GM18873 (cell line): ENCODE data around the gene ZBTB7A.
A peak's percentile ranks its signal among the peaks of the same experiment; 100 is the strongest.

Experiments used
- ATAC-seq: cut with Tn5 transposase; IDR thresholded peaks from one replicate; pipeline ENCODE4 v1.9.1; 2021; ENCODE audit warnings: mild to moderate bottlenecking, moderate library complexity, moderate number of reproducible peaks; ENCODE audit not compliant: unreplicated experiment, low FRiP score

The ZBTB7A gene

GRCh38 chr19:4066682-4067395, at the start of gene ZBTB7A:
ZBTB7A (minus strand) TSS chr19:4066899; CDS start chr19:4055232, 11,667 bp downstream.
- no peak for ATAC-seq

DNA sequence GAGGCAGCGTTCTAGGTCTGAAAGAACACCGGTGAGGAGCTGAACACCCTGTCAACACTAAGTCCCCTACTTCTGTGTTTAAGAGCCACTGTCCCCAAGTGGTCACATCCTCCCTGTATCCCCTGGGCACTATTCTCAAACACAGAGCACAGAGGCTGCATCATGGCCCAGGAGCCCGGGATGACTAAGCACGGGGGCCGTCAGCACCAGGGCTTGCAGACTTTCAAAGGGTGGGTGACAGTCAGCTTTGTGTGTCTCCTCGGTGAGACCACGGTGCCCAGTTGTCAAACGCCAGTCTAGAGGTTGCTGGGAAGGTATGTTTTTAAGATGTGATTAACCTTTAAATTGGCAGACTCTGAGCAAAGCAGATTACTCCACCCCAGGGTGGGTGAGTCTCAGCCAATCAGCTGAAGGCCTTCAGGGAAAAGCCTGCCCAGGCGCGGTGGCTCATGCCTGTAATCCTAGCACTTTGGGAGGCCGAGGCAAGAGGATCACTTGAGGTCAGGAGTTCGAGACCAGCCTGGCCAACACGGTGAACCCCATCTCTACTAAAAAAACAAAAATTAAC, 49.2 kb upstream of the ZBTB7A start:
- no peak for ATAC-seq

DNA sequence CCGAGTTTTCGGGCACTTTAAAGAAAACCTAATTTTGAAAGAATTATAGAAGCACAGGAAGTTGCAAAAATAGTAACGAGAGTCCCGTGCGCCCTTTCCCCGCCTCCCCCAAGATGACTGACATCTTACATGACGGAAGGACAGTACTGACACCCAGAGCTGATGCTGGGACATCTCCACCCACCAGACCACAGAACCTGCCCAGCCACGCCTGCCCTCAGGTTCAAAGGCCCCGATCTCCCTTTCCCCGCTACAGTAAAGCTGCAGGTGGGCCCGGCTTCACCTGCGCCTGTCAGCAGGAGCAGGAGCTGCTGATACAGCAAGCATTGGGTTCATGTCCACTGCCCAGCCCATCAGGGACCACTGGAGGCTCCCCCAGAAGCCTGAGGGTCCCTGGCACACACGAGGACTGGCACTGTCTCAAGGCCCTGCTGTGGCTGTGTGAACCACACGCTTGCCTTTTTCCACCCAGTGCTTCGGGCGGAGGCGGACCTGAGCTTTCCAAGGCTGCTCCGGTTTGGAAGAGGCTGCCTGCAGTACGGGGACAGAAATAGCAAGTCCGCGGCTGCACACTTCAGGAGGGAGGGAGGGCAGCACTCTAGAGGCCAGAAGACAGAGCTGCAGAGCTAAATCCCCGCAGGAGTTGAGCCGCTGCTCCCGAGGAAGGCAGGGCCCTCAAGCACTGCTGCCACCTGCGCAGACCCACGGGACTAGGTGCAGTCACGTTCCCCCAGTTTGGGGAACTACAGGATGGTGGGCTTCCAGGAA, 48.5 kb upstream of the ZBTB7A start:
- peak; percentile 58 for ATAC-seq

- no peak for ATAC-seq
Observed at GRCh38 chr19:4114181-4114580, 47.5 kb upstream of the ZBTB7A start.

DNA sequence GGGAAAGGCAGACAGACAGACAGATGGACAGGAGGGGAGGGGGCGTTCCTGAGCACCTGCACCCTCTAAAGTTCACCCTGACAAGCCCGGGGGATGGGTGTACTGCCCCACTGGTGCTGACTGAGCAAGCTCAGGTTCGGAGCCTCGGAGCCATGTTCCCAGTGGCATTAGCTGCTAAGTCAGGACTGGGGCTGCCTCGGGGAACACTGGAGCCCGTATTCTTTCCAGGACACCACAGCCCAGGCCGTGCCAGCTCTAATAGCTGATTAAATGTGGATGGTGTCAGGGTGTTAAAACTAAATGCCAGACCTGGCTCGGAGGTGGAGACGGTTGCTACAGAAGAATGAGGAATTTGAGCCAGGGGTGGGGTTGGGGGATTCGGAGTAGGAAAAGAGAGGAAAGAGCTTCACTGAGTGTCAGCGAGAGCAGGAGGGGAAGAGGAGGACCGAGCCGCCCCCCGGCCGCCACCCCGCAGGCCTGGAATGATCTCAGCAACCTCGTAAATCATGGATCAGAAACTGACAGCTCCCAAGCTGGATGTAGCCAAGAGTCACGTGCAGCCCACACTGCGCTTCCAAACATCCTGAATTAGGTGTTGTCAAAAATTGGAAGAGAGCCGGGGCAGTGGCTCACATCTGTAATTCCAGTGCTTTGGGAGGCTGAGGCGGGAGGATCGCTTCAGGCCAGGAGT, 46.8 kb upstream of the ZBTB7A start:
- no peak for ATAC-seq

DNA sequence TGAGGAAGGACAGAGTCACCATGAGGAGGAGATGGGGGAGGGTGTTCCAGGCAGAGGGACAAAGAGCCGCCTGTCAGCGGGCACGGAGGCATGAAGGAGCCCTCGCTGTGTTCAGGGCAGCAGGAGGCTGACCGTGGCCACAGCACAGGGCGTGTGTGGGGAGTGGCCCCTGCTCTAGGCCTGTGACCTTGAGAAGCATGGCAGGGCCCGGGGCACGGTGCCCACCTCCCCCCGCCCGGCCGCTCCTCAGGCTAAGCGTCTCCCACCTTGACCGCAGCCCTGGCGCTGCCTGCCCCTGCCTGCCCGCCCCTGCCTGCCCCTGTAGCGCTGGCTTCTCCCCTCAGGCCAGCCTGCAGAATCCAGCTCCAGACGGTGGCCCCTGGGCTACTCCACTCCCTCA, 45.7 kb upstream of the ZBTB7A start:
- ATAC-seq = no peak

- ATAC-seq = no peak
Observed at GRCh38 chr19:4109626-4109945, 42.9 kb upstream of the ZBTB7A start.

GRCh38 chr19:4108767-4109625, 42.3 kb upstream of the ZBTB7A start:
- ATAC-seq = no peak

DNA sequence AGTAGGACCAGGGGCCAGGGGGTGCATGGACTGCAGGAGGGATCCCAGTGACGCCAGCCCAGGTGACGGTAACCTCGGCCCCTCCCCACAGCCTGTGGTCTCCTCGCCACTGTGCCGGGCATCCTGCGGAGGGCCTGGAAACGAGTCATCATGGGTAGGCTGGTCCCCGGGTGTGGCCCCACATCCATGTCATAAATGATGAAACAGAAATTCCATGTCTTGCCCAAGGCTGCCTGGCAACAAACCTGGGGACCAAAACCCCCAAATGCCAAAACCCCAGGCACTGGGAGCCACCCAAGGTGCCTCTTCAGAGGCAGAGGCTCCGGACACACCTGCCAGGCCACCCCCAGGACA, 36.4 kb upstream of the ZBTB7A start:
- ATAC-seq = no peak

- no peak for ATAC-seq
Observed at GRCh38 chr19:4102339-4103079, 35.8 kb upstream of the ZBTB7A start.

- no peak for ATAC-seq
Observed at GRCh38 chr19:4101496-4101770, 34.7 kb upstream of the ZBTB7A start.

GRCh38 chr19:4100647-4101495, 34.2 kb upstream of the ZBTB7A start:
- ATAC-seq = no peak

- ATAC-seq = no peak
Observed at GRCh38 chr19:4099041-4099764, 32.5 kb upstream of the ZBTB7A start.

DNA sequence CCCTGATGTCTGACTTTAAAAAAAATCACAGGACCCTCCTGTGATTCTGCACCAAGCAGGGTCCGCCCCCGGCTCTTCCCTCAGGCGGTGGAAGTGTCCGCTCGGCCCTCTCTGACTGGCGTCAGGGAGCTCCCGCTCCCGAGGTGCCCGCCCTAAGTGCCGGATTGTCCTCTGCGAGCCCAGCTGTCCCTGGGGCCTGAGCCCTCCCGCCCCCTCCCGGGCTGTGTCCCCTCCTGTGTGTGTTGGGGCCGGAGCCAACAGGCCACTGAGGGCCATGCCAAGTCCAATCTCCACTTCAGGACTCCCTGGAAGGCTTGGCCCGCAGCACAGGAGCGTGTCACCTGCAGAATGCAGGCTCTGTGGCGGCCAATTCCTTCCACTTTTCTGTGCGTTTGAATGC, 31.8 kb upstream of the ZBTB7A start:
- ATAC-seq = no peak

- ATAC-seq = no peak
Observed at GRCh38 chr19:4097501-4097900, 30.8 kb upstream of the ZBTB7A start.

DNA sequence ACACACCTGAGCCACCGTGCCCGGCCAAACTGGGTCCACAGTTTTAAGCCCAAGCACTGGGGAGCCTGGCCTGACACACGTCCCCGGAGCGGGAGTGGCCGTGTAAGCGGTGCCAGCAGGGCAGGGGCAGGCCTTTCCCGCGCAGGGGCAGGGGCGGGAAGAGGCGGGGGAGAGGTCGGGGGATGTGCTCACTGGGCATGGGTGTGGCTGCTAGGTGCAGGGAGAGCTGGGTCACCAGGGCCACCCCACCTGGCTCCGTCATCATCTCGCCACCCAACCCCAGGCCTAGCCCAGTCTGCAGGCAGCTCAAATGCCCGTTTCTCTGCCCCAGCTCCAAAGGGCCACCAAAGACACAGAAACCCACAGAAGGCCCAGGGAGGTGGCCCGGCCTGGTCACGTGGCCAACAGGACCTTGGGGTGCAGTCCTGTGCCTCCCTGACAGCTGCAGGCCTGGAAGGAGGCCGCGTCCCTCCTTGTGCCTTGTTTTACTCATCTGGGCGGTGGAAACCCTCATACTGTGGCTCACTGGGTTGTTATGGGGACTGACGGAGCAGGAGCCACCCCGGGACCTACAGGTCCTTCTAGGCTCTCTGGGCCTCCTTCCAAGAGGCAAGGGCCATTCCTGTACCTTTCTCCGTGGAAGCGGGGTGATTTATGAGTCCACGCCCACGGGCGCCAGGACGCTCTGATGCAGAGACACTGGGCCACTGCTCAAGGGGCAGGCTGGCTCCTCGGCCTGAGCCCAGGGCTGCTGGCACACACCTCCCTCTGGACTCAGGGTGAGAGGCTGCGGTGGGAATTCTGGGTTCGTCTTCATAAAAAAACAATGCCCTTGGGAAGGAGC, 29.6 kb upstream of the ZBTB7A start:
- no peak for ATAC-seq

- ATAC-seq = no peak
Observed at GRCh38 chr19:4095488-4095844, 28.8 kb upstream of the ZBTB7A start.
